Measurements from ENCODE around the gene DCC. TPM values are rescaled to one million over a fixed set of nuclear protein-coding genes. Genes with fewer than 3 reads are reported as not detected.

Gene DCC
- total and polyA plus RNA-seq, 9 of the 15 experiments (the other 6 are each of a cell fraction or from before 2014, with no cell fraction given): not detected

GRCh38 chr18:53241161-53241560 lies 901.2 kb downstream of the DCC start:
- no peak for TF ChIP-seq MEF2D (tag; conservative IDR thresholded peaks at IDR 0.05; ENCODE audit: low read depth)
- TF ChIP-seq JUNB (CRISPR knock-in tag; conservative IDR thresholded peaks at IDR 0.05): no peak
- no peak for TF ChIP-seq ZNF24 (IDR thresholded peaks at IDR 0.05)
- no peak for TF ChIP-seq MYBL2 (IDR thresholded peaks at IDR 0.05; ENCODE audit: low read depth)
- no peak for TF ChIP-seq MYBL2 (CRISPR knock-in tag; IDR thresholded peaks at IDR 0.05; ENCODE audit: borderline replicate concordance)
- TF ChIP-seq BDP1 (IDR thresholded peaks at IDR 0.05; ENCODE audit: insufficient read depth, insufficient read length): no peak
- H3K27me3 ChIP-seq (ENCODE audit: control insufficient read depth in 2 of 2, insufficient read depth in 2 of 2, low read length in 2 of 2): no peaks in the 10 kb centered on the region
- no peak overlapping the region for H3K27ac ChIP-seq (ENCODE audit: extremely low read depth, low read depth, low read length)
- intact Hi-C loops (cut with micrococcal nuclease) (no loop called here), in situ Hi-C loops (cut with MboI) (no loop called here)
- H3K9me3 ChIP-seq (replicated peaks; ENCODE audit: control insufficient read depth, insufficient read depth, low read depth, low read length): no peaks in the 10 kb centered on the region
- FAIRE-seq: no peak
- no peaks in the 10 kb centered on the region for H3K79me2 ChIP-seq (ENCODE audit: control insufficient read depth, insufficient read depth, low read length)
- no TSS peak for BruUV-seq (replicated peaks)
- H3K36me3 ChIP-seq (ENCODE audit: control insufficient read depth, insufficient read depth, low read length): no peaks in the 10 kb centered on the region
- no peak overlapping the region for H3K9ac ChIP-seq (ENCODE audit: insufficient read depth in 1 of 2, low read depth in 2 of 2, low read length in 2 of 2)
- H3K4me1 ChIP-seq (replicated peaks in 1 of 2; ENCODE audit: control insufficient read depth in 2 of 2, insufficient read depth in 2 of 2, low read length in 2 of 2): no peaks in the 10 kb centered on the region
- ATAC-seq: no peak
- WGBS (ENCODE audit: insufficient coverage, low coverage, missing lambda C conversion rate): 0% methylated on average over 3 of the region's 3 CpGs
- no peak overlapping the region for H3K4me3 ChIP-seq
- POLR2A ChIA-PET: no interaction called here
- H3K4me2 ChIP-seq (ENCODE audit: insufficient read depth, low read length): no peak overlapping the region
- no peaks in the 10 kb centered on the region for H3K9me1 ChIP-seq (ENCODE audit: control insufficient read depth, insufficient read depth, low read length)
- no peaks in the 10 kb centered on the region for H4K20me1 ChIP-seq (replicated peaks; ENCODE audit: control insufficient read depth, insufficient read depth, low read length)
- no peak for DNase-seq (ENCODE audit: extremely low read depth in 1 of 4, low spot score in 3 of 4)
- H2AFZ ChIP-seq (ENCODE audit: low read depth, low read length): no peak overlapping the region
- CTCF ChIA-PET (ENCODE audit: low intra/inter-chr PET ratio): no interaction called here

DNA sequence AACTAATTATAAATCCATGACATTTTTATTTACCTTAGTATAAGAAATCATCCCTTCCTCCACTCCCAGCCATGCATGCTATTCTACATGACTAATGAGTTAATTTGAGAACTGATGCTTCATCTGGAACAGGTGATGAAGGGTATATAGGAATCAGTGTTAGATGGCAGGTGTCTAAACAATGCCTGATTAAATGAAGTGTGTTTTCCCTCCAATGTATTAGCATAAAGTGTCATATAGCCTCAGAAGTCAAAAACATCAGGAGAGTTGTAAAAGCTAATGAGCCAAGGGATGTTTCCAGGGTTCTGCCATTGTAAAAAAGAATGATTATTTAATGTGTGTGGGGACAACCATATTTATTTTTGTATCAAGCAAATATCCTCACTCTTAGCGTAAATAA lies 913.8 kb downstream of the DCC start:
- Histone ChIP-seq H2AFZ (ENCODE audit: low read depth, low read length) (no peak overlapping the region), H3K27me3 (ENCODE audit: control insufficient read depth in 2 of 2, insufficient read depth in 2 of 2, low read length in 2 of 2) (no peaks in the 10 kb centered on the region), H3K4me1 (replicated peaks in 1 of 2; ENCODE audit: control insufficient read depth in 2 of 2, insufficient read depth in 2 of 2, low read length in 2 of 2) (no peaks in the 10 kb centered on the region), H3K4me2 (ENCODE audit: insufficient read depth, low read length) (no peak overlapping the region), H3K9me3 (replicated peaks; ENCODE audit: control insufficient read depth, insufficient read depth, low read depth, low read length) (no peaks in the 10 kb centered on the region), H3K9me1 (ENCODE audit: control insufficient read depth, insufficient read depth, low read length) (no peaks in the 10 kb centered on the region), H3K9ac (ENCODE audit: insufficient read depth in 1 of 2, low read depth in 2 of 2, low read length in 2 of 2) (no peak overlapping the region), H3K4me3 (no peak overlapping the region), H3K27ac (ENCODE audit: extremely low read depth, low read depth, low read length) (no peak overlapping the region), H4K20me1 (replicated peaks; ENCODE audit: control insufficient read depth, insufficient read depth, low read length) (no peaks in the 10 kb centered on the region), H3K79me2 (ENCODE audit: control insufficient read depth, insufficient read depth, low read length) (no peaks in the 10 kb centered on the region), H3K36me3 (ENCODE audit: control insufficient read depth, insufficient read depth, low read length) (no peaks in the 10 kb centered on the region)
- ATAC-seq: no peak
- POLR2A ChIA-PET: no interaction called here
- in situ Hi-C loops (cut with MboI) (no loop called here), intact Hi-C loops (cut with micrococcal nuclease) (no loop called here)
- BruUV-seq (replicated peaks): no TSS peak
- no peak for FAIRE-seq
- 0% methylated on average over 1 of the region's 1 CpG for WGBS (ENCODE audit: insufficient coverage, low coverage, missing lambda C conversion rate)
- CTCF ChIA-PET (ENCODE audit: low intra/inter-chr PET ratio): no interaction called here
- no peak for DNase-seq (ENCODE audit: extremely low read depth in 1 of 4, low spot score in 3 of 4)
- TF ChIP-seq, protein P1, sequence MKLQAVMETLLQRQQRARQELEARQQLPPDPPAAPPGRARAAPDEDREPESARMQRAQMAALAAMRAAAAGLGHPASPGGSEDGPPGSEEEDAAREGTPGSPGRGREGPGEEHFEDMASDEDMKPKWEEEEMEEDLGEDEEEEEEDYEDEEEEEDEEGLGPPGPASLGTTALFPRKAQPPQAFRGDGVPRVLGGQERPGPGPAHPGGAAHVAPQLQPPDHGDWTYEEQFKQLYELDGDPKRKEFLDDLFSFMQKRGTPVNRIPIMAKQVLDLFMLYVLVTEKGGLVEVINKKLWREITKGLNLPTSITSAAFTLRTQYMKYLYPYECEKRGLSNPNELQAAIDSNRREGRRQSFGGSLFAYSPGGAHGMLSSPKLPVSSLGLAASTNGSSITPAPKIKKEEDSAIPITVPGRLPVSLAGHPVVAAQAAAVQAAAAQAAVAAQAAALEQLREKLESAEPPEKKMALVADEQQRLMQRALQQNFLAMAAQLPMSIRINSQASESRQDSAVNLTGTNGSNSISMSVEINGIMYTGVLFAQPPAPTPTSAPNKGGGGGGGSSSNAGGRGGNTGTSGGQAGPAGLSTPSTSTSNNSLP (IDR thresholded peaks at IDR 0.05; ENCODE audit: borderline replicate concordance, low read depth, low read length): no peak
- TF ChIP-seq, protein P2, sequence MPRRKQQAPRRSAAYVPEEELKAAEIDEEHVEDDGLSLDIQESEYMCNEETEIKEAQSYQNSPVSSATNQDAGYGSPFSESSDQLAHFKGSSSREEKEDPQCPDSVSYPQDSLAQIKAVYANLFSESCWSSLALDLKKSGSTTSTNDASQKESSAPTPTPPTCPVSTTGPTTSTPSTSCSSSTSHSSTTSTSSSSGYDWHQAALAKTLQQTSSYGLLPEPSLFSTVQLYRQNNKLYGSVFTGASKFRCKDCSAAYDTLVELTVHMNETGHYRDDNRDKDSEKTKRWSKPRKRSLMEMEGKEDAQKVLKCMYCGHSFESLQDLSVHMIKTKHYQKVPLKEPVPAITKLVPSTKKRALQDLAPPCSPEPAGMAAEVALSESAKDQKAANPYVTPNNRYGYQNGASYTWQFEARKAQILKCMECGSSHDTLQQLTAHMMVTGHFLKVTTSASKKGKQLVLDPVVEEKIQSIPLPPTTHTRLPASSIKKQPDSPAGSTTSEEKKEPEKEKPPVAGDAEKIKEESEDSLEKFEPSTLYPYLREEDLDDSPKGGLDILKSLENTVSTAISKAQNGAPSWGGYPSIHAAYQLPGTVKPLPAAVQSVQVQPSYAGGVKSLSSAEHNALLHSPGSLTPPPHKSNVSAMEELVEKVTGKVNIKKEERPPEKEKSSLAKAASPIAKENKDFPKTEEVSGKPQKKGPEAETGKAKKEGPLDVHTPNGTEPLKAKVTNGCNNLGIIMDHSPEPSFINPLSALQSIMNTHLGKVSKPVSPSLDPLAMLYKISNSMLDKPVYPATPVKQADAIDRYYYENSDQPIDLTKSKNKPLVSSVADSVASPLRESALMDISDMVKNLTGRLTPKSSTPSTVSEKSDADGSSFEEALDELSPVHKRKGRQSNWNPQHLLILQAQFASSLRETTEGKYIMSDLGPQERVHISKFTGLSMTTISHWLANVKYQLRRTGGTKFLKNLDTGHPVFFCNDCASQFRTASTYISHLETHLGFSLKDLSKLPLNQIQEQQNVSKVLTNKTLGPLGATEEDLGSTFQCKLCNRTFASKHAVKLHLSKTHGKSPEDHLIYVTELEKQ (CRISPR knock-in tag; IDR thresholded peaks at IDR 0.05): no peak
- TF ChIP-seq CREB1 (IDR thresholded peaks at IDR 0.05) (no peak), CREB1 (CRISPR knock-in tag; IDR thresholded peaks at IDR 0.05) (no peak)

Data from K562 (cell line).